Tibial nerve (tissue), 4 donors: ENCODE results near the gene KIF18A. TPM values are rescaled to one million over a fixed set of nuclear protein-coding genes. Genes with fewer than 3 reads are reported as not detected.

ENCODE experiments used
- DNase-seq, 2 donors: peaks; one replicate each; pipeline ENCODE4 v3.0.0-alpha.2; 2019; ENCODE audit warnings: low spot score in 2 of 2
- H3K27ac ChIP-seq, 4 donors: fragments of 200-600 bp; sonication (generic) in 3 of 4; one replicate each; pipeline ENCODE4 v1.5.1; 2017 to 2019; ENCODE audit warnings: mild to moderate bottlenecking in 1 of 4
- H3K27me3 ChIP-seq, 2 donors: fragments of 200-600 bp; sonication (generic) in 1 of 2; one replicate each; pipeline versions ENCODE4 v1.5.1 to v1.6.0; 2017 to 2019
- H3K36me3 ChIP-seq, 3 donors: fragments of 200-600 bp; sonication (generic); one replicate each; pipeline ENCODE4 v1.5.1; 2018 to 2019
- H3K4me1 ChIP-seq, 4 donors: fragments of 200-600 bp; sonication (generic) in 3 of 4; one replicate each; pipeline ENCODE4 v1.5.1; 2017 to 2019
- H3K4me3 ChIP-seq, 4 donors: fragments of 200-600 bp; sonication (generic) in 3 of 4; one replicate each; pipeline ENCODE4 v1.5.1; 2017 to 2019; ENCODE audit warnings: mild to moderate bottlenecking in 1 of 4, moderate library complexity in 1 of 4
- H3K9me3 ChIP-seq, 4 donors: fragments of 200-600 bp; sonication (generic) in 3 of 4; one replicate each; pipeline ENCODE4 v1.5.1; 2017 to 2019
- CTCF ChIP-seq, 5 experiments: fragments of 200-600 bp in 3 of 5; fragments of 450-650 bp in 2 of 5; sonication (generic) in 3 of 5; IDR thresholded peaks; one replicate each; pipeline ENCODE4 v1.5.1; 2016 to 2019; ENCODE audit warnings: antibody characterized with exemption in 5 of 5, mild to moderate bottlenecking in 3 of 5, moderate library complexity in 2 of 5
- EP300 ChIP-seq, 2 donors: sonication (generic); formaldehyde crosslinking; IDR thresholded peaks; one replicate each; pipeline ENCODE4 v1.6.1; 2017; ENCODE audit warnings: antibody characterized with exemption in 2 of 2, mild to moderate bottlenecking in 1 of 2
- POLR2A ChIP-seq, 2 donors: fragments of 450-650 bp; IDR thresholded peaks; one replicate each; pipeline ENCODE4 v1.6.1; 2017; ENCODE audit warnings: antibody characterized with exemption in 2 of 2, mild to moderate bottlenecking in 2 of 2, moderate library complexity in 2 of 2
- WGBS, 2 donors: methylation state at CpG; one replicate each; pipeline ENCODE4 v1.1.5; 2018; 5-methylcytosine and 5-hydroxymethylcytosine counted together
- total RNA-seq, 4 donors: library from RNA; depleted of rRNA; stranded (reverse); fragments of >200 nt; gene quantifications; one replicate each; pipeline ENCODE4 v1.1.0, GENCODE V29; 2016

Gene KIF18A
- total RNA-seq, 4 donors from 2014 or later, result 0.22 to 0.63 (median 0.60) TPM; not detected in 1

GRCh38 chr11:27977031-27977430, 130.9 kb downstream of the KIF18A start:
- no peak overlapping the region for H3K27ac ChIP-seq
- TF ChIP-seq POLR2A (IDR thresholded peaks at IDR 0.05), result no peak
- TF ChIP-seq EP300 (IDR thresholded peaks at IDR 0.05), result no peak
- no peak for TF ChIP-seq CTCF (IDR thresholded peaks at IDR 0.05)

GRCh38 chr11:27976262-27976661, 131.7 kb downstream of the KIF18A start:
- H3K4me3 ChIP-seq, result no peak overlapping the region
- no peaks in the 10 kb centered on the region for H3K9me3 ChIP-seq
- H3K27me3 ChIP-seq, result no peaks in the 10 kb centered on the region
- no peak overlapping the region for H3K27ac ChIP-seq
- WGBS, 2 donors, result 33 to 44% methylated on average over 4 of the region's 4 CpGs
- no peaks in the 10 kb centered on the region for H3K4me1 ChIP-seq
- H3K36me3 ChIP-seq, result no peaks in the 10 kb centered on the region
- no peak for DNase-seq
- TF ChIP-seq CTCF (IDR thresholded peaks at IDR 0.05), result no peak
- no peak for TF ChIP-seq POLR2A (IDR thresholded peaks at IDR 0.05)
- TF ChIP-seq EP300 (IDR thresholded peaks at IDR 0.05), result no peak

More at GRCh38 chr11:27977031-27977430, 130.9 kb downstream of the KIF18A start:
- H3K4me1 ChIP-seq, result no peaks in the 10 kb centered on the region
- 83 to 84% methylated on average over 3 of the region's 3 CpGs for WGBS, 2 donors
- no peaks in the 10 kb centered on the region for H3K36me3 ChIP-seq
- no peak for DNase-seq
- H3K9me3 ChIP-seq, result no peaks in the 10 kb centered on the region
- no peaks in the 10 kb centered on the region for H3K27me3 ChIP-seq
- no peak overlapping the region for H3K4me3 ChIP-seq

- TF ChIP-seq POLR2A (IDR thresholded peaks at IDR 0.05), result no peak
- TF ChIP-seq EP300 (IDR thresholded peaks at IDR 0.05), result no peak
- TF ChIP-seq CTCF (IDR thresholded peaks at IDR 0.05), result no peak
- 77 to 81% methylated on average over 4 of the region's 4 CpGs for WGBS, 2 donors
- Histone ChIP-seq H3K27ac (no peak overlapping the region), H3K27me3 (no peaks in the 10 kb centered on the region), H3K9me3 (no peaks in the 10 kb centered on the region), H3K36me3 (no peaks in the 10 kb centered on the region), H3K4me1 (no peaks in the 10 kb centered on the region), H3K4me3 (no peak overlapping the region)
- no peak for DNase-seq
These were observed 134.0 kb downstream of the KIF18A start for GRCh38 chr11:27973851-27974536.

- TF ChIP-seq POLR2A (IDR thresholded peaks at IDR 0.05) (no peak), EP300 (IDR thresholded peaks at IDR 0.05) (no peak), CTCF (IDR thresholded peaks at IDR 0.05) (no peak)
- no peaks in the 10 kb centered on the region for H3K4me1 ChIP-seq
- WGBS, 2 donors, result 81 to 83% methylated on average over 5 of the region's 5 CpGs
- H3K9me3 ChIP-seq, result no peaks in the 10 kb centered on the region
- no peak overlapping the region for H3K27ac ChIP-seq
- no peaks in the 10 kb centered on the region for H3K36me3 ChIP-seq
- no peak for DNase-seq
- H3K4me3 ChIP-seq, result no peak overlapping the region
- H3K27me3 ChIP-seq, result no peaks in the 10 kb centered on the region
These were observed 135.3 kb downstream of the KIF18A start for GRCh38 chr11:27972522-27973170.

- WGBS, 2 donors, result 75 to 76% methylated on average over 3 of the region's 3 CpGs
- no peaks in the 10 kb centered on the region for H3K9me3 ChIP-seq
- no peaks in the 10 kb centered on the region for H3K27me3 ChIP-seq
- TF ChIP-seq POLR2A (IDR thresholded peaks at IDR 0.05), result no peak
- no peak for TF ChIP-seq CTCF (IDR thresholded peaks at IDR 0.05)
- TF ChIP-seq EP300 (IDR thresholded peaks at IDR 0.05), result no peak
- no peak overlapping the region for H3K27ac ChIP-seq
- no peak for DNase-seq
- no peaks in the 10 kb centered on the region for H3K36me3 ChIP-seq
- no peaks in the 10 kb centered on the region for H3K4me1 ChIP-seq
- no peak overlapping the region for H3K4me3 ChIP-seq
These were observed 136.8 kb downstream of the KIF18A start for GRCh38 chr11:27971171-27971570.
